Loucy (cell line): Measurements from ENCODE around the gene BPIFB4.
"Not testable (repeated sequence)": the region's sequence is repeated elsewhere in the genome, so short reads cannot be mapped to it uniquely, and the experiment has no call there.

ENCODE experiments used
- EZH2phosphoT487 ChIP-seq: fragments of 200-600 bp; IDR thresholded peaks from 2 replicates; pipeline ENCODE4 v1.6.1; 2018; ENCODE audit warnings: antibody characterized with exemption, mild to moderate bottlenecking, moderate library complexity, borderline replicate concordance
- TF ChIP-seq, protein P1 (sequence below): fragments of 200-600 bp; sonication (generic); conservative IDR thresholded peaks from 2 replicates; pipeline ENCODE4 v1.5.1; 2014; ENCODE audit warnings: mild to moderate bottlenecking, antibody characterized with exemption, low read length

- TF ChIP-seq, protein P1, sequence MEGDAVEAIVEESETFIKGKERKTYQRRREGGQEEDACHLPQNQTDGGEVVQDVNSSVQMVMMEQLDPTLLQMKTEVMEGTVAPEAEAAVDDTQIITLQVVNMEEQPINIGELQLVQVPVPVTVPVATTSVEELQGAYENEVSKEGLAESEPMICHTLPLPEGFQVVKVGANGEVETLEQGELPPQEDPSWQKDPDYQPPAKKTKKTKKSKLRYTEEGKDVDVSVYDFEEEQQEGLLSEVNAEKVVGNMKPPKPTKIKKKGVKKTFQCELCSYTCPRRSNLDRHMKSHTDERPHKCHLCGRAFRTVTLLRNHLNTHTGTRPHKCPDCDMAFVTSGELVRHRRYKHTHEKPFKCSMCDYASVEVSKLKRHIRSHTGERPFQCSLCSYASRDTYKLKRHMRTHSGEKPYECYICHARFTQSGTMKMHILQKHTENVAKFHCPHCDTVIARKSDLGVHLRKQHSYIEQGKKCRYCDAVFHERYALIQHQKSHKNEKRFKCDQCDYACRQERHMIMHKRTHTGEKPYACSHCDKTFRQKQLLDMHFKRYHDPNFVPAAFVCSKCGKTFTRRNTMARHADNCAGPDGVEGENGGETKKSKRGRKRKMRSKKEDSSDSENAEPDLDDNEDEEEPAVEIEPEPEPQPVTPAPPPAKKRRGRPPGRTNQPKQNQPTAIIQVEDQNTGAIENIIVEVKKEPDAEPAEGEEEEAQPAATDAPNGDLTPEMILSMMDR, result not testable (repeated sequence)
- not testable (repeated sequence) for TF ChIP-seq EZH2phosphoT487
Measured at GRCh38 chr20:33106058-33106620, 26.7 kb downstream of the BPIFB4 start.
